Left kidney (tissue), 2 donors: ENCODE measurements around the gene CASP10. TPM values are rescaled to one million over a fixed set of nuclear protein-coding genes. Genes with fewer than 3 reads are reported as not detected.
"Not testable (repeated sequence)": the region's sequence is repeated elsewhere in the genome, so short reads cannot be mapped to it uniquely, and the experiment has no call there.

ENCODE experiments used
- DNase-seq: peaks from one replicate; pipeline ENCODE4 v3.0.0-alpha.2; 2013
- polyA plus RNA-seq: library from polyadenylated mRNA; unstranded; fragments of 120-200 nt; gene quantifications from one replicate; pipeline ENCODE4 v1.2.1, GENCODE V29; 2013; ENCODE audit not compliant: insufficient read length

CASP10 gene
- polyA plus RNA-seq, 1 donor, result 10.8 TPM

- DNase-seq, result no peak
Measured at GRCh38 chr2:201154615-201155399, 28.1 kb upstream of the CASP10 start.

GRCh38 chr2:201156036-201156435, 26.9 kb upstream of the CASP10 start:
- no peak for DNase-seq

- no peak for DNase-seq
Measured at GRCh38 chr2:201156640-201157039, 26.3 kb upstream of the CASP10 start.

- no peak for DNase-seq
Measured at GRCh38 chr2:201157694-201158093, 25.2 kb upstream of the CASP10 start.

GRCh38 chr2:201158111-201158929, 24.6 kb upstream of the CASP10 start:
- DNase-seq, result peak; percentile 75

GRCh38 chr2:201164166-201164565, 18.8 kb upstream of the CASP10 start:
- DNase-seq, result no peak

GRCh38 chr2:201167546-201167945, 15.4 kb upstream of the CASP10 start:
- no peak for DNase-seq

- DNase-seq, result not testable (repeated sequence)
Measured at GRCh38 chr2:201168496-201168895, 14.4 kb upstream of the CASP10 start.

- no peak for DNase-seq
Measured at GRCh38 chr2:201171259-201171814, 11.6 kb upstream of the CASP10 start.

- DNase-seq, result no peak
Measured at GRCh38 chr2:201172279-201172678, 10.7 kb upstream of the CASP10 start.

- DNase-seq, result no peak
Measured at GRCh38 chr2:201174687-201175086, 8.3 kb upstream of the CASP10 start.

GRCh38 chr2:201176081-201176481, 6.9 kb upstream of the CASP10 start:
- no peak for DNase-seq

GRCh38 chr2:201180010-201180409, 2.9 kb upstream of the CASP10 start:
- DNase-seq, result no peak

- no peak for DNase-seq
Measured at GRCh38 chr2:201183365-201183727, 405 bp downstream of the CASP10 start.

GRCh38 chr2:201183835-201184234, 894 bp downstream of the CASP10 start:
- not testable (repeated sequence) for DNase-seq

- not testable (repeated sequence) for DNase-seq
Measured at GRCh38 chr2:201184248-201184647, 1.3 kb downstream of the CASP10 start.

GRCh38 chr2:201185863-201186262, 2.9 kb downstream of the CASP10 start:
- no peak for DNase-seq

GRCh38 chr2:201186982-201187381, 4.0 kb downstream of the CASP10 start:
- no peak for DNase-seq

- no peak for DNase-seq
Measured at GRCh38 chr2:201188449-201188848, 5.5 kb downstream of the CASP10 start.

- no peak for DNase-seq
Measured at GRCh38 chr2:201191132-201191875, 8.4 kb downstream of the CASP10 start.

GRCh38 chr2:201194097-201194496, 11.2 kb downstream of the CASP10 start:
- no peak for DNase-seq

- no peak for DNase-seq
Measured at GRCh38 chr2:201195331-201195730, 12.4 kb downstream of the CASP10 start.
